K562 (cell line): ENCODE data around the gene PABPC5. TPM values are rescaled to one million over a fixed set of nuclear protein-coding genes. Genes with fewer than 3 reads are reported as not detected.

Source experiments
- PCBP1 ChIP-seq: fragments of 200-400 bp; formaldehyde crosslinking; IDR thresholded peaks from 2 replicates; pipeline ENCODE4 v1.6.1; 2018; ENCODE audit warnings: mild to moderate bottlenecking, low read depth, low read length; ENCODE audit not compliant: poor library complexity, severe bottlenecking
- RBM22 ChIP-seq: fragments of 200-400 bp; formaldehyde crosslinking; IDR thresholded peaks from 2 replicates; pipeline ENCODE4 v1.6.1; 2018; ENCODE audit warnings: low read length, low read depth; ENCODE audit not compliant: poor library complexity, severe bottlenecking
- TGIF2 ChIP-seq: sonication (generic); formaldehyde crosslinking; IDR thresholded peaks from 2 replicates; pipeline ENCODE4 v1.8.1; 2022; ENCODE audit warnings: mild to moderate bottlenecking, missing genetic modification reagents, moderate library complexity
- ZFPM2 ChIP-seq: fragments of 250-450 bp; sonication (Bioruptor Pico); IDR thresholded peaks from 2 replicates; pipeline ENCODE4 v1.5.1; 2022; ENCODE audit warnings: mild to moderate bottlenecking
- ZNF586 ChIP-seq: fragments of 450-650 bp; formaldehyde crosslinking; conservative IDR thresholded peaks from 2 replicates; pipeline ENCODE4 v1.4.0; 2020; ENCODE audit warnings: mild to moderate bottlenecking, moderate library complexity
- ZNF695 ChIP-seq: fragments of 450-650 bp; formaldehyde crosslinking; IDR thresholded peaks from 2 replicates; pipeline ENCODE4 v1.4.0; 2020; ENCODE audit warnings: mild to moderate bottlenecking, moderate library complexity
- polyA plus RNA-seq, 8 experiments: library from polyadenylated mRNA; depleted of rRNA in 4 of 8; stranded (reverse) in 5 of 8; unstranded in 3 of 8; fragments of >200 nt; fragmentation: Nextera tagmentation in 2 of 8; fragmentation: Illumina TruSeq in 1 of 8; extraction: Ambion mirVana in 2 of 8; extraction: Trizol in 1 of 8; gene quantifications; 2 replicates each; pipeline versions ENCODE4 v1.2.1 to v1.2.3, GENCODE V29; 2011 to 2014; ENCODE audit warnings: inconsistent platforms in 1 of 8, missing spikeins in 1 of 8
- total RNA-seq, 7 experiments: library from RNA; depleted of rRNA in 6 of 7; stranded (reverse); fragments of >200 nt in 6 of 7; fragmentation: Illumina TruSeq in 2 of 7; extraction: Trizol in 2 of 7; gene quantifications; 2 replicates each; pipeline versions ENCODE4 v1.2.1 to v1.2.3, GENCODE V29; 2011 to 2021; ENCODE audit warnings: low replicate concordance in 1 of 7
- TF ChIP-seq, protein P1 (sequence below), 3 experiments: fragments of 200-800 bp in 1 of 3; fragments of 250-450 bp in 1 of 3; fragments of 450-650 bp in 1 of 3; sonication (Bioruptor Pico) in 1 of 3; sonication (Bioruptor generic) in 1 of 3; formaldehyde crosslinking in 1 of 3; IDR thresholded peaks; 2 replicates each; pipeline versions ENCODE4 v1.6.1 to v1.8.0; 2016 to 2022; ENCODE audit warnings: mild to moderate bottlenecking in 2 of 3, missing genetic modification characterization in 2 of 3, missing compliant biosample characterization in 1 of 3, moderate library complexity in 1 of 3
- TF ChIP-seq, protein P2 (sequence below): fragments of 250-450 bp; sonication (Bioruptor Pico); IDR thresholded peaks from 2 replicates; pipeline ENCODE4 v1.5.0; 2022; ENCODE audit warnings: mild to moderate bottlenecking
- TF ChIP-seq, protein P3 (sequence below): fragments of 450-650 bp; formaldehyde crosslinking; IDR thresholded peaks from 2 replicates; pipeline ENCODE4 v1.4.0; 2020; ENCODE audit warnings: mild to moderate bottlenecking, moderate library complexity
- TF ChIP-seq, protein P4 (sequence below): fragments of 450-650 bp; IDR thresholded peaks from 2 replicates; pipeline ENCODE4 v1.6.1; 2016; ENCODE audit warnings: mild to moderate bottlenecking

The PABPC5 gene
- total and polyA plus RNA-seq, 9 of the 15 experiments (the other 6 are each of a cell fraction or from before 2014, with no cell fraction given), result not detected

DNA sequence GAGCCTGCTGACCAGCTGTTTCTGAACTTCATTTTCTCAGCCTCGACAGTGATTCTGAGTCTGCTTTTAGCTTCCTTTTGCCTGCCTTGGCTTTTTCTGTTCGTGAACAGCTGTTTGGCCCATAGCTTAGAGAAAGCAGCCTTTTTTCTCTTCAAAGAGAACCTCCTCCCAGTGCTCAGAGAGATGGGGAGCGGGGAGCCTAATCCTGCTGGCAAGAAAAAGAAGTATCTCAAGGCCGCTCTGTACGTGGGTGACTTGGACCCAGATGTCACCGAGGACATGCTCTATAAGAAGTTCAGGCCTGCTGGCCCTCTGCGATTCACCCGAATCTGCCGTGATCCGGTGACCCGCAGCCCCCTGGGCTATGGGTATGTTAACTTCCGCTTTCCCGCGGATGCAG is 756 bp downstream of the PABPC5 start (continued):
- TF ChIP-seq, protein P1, sequence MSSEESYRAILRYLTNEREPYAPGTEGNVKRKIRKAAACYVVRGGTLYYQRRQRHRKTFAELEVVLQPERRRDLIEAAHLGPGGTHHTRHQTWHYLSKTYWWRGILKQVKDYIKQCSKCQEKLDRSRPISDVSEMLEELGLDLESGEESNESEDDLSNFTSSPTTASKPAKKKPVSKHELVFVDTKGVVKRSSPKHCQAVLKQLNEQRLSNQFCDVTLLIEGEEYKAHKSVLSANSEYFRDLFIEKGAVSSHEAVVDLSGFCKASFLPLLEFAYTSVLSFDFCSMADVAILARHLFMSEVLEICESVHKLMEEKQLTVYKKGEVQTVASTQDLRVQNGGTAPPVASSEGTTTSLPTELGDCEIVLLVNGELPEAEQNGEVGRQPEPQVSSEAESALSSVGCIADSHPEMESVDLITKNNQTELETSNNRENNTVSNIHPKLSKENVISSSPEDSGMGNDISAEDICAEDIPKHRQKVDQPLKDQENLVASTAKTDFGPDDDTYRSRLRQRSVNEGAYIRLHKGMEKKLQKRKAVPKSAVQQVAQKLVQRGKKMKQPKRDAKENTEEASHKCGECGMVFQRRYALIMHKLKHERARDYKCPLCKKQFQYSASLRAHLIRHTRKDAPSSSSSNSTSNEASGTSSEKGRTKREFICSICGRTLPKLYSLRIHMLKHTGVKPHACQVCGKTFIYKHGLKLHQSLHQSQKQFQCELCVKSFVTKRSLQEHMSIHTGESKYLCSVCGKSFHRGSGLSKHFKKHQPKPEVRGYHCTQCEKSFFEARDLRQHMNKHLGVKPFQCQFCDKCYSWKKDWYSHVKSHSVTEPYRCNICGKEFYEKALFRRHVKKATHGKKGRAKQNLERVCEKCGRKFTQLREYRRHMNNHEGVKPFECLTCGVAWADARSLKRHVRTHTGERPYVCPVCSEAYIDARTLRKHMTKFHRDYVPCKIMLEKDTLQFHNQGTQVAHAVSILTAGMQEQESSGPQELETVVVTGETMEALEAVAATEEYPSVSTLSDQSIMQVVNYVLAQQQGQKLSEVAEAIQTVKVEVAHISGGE (CRISPR knock-in tag; IDR thresholded peaks at IDR 0.05), result no peak
- no peak for TF ChIP-seq TGIF2 (CRISPR knock-in tag)
- no peak for TF ChIP-seq ZFPM2 (CRISPR knock-in tag)
- no peak for TF ChIP-seq ZNF695 (CRISPR knock-in tag)
- TF ChIP-seq, protein P2, sequence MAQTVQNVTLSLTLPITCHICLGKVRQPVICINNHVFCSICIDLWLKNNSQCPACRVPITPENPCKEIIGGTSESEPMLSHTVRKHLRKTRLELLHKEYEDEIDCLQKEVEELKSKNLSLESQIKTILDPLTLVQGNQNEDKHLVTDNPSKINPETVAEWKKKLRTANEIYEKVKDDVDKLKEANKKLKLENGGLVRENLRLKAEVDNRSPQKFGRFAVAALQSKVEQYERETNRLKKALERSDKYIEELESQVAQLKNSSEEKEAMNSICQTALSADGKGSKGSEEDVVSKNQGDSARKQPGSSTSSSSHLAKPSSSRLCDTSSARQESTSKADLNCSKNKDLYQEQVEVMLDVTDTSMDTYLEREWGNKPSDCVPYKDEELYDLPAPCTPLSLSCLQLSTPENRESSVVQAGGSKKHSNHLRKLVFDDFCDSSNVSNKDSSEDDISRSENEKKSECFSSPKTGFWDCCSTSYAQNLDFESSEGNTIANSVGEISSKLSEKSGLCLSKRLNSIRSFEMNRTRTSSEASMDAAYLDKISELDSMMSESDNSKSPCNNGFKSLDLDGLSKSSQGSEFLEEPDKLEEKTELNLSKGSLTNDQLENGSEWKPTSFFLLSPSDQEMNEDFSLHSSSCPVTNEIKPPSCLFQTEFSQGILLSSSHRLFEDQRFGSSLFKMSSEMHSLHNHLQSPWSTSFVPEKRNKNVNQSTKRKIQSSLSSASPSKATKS (CRISPR knock-in tag), result no peak
- TF ChIP-seq PCBP1, result no peak
- TF ChIP-seq, protein P3, sequence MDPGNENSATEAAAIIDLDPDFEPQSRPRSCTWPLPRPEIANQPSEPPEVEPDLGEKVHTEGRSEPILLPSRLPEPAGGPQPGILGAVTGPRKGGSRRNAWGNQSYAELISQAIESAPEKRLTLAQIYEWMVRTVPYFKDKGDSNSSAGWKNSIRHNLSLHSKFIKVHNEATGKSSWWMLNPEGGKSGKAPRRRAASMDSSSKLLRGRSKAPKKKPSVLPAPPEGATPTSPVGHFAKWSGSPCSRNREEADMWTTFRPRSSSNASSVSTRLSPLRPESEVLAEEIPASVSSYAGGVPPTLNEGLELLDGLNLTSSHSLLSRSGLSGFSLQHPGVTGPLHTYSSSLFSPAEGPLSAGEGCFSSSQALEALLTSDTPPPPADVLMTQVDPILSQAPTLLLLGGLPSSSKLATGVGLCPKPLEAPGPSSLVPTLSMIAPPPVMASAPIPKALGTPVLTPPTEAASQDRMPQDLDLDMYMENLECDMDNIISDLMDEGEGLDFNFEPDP (CRISPR knock-in tag), result no peak
- TF ChIP-seq, protein P4, sequence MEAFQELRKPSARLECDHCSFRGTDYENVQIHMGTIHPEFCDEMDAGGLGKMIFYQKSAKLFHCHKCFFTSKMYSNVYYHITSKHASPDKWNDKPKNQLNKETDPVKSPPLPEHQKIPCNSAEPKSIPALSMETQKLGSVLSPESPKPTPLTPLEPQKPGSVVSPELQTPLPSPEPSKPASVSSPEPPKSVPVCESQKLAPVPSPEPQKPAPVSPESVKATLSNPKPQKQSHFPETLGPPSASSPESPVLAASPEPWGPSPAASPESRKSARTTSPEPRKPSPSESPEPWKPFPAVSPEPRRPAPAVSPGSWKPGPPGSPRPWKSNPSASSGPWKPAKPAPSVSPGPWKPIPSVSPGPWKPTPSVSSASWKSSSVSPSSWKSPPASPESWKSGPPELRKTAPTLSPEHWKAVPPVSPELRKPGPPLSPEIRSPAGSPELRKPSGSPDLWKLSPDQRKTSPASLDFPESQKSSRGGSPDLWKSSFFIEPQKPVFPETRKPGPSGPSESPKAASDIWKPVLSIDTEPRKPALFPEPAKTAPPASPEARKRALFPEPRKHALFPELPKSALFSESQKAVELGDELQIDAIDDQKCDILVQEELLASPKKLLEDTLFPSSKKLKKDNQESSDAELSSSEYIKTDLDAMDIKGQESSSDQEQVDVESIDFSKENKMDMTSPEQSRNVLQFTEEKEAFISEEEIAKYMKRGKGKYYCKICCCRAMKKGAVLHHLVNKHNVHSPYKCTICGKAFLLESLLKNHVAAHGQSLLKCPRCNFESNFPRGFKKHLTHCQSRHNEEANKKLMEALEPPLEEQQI, result no peak
- TF ChIP-seq ZNF586, result no peak
- TF ChIP-seq RBM22, result no peak
